ENCODE measurements around the gene SLC36A3.

SLC36A3 gene
- long read RNA-seq = 0 reads

- no peak for DNase-seq (ENCODE audit: low read depth in 1 of 2, low spot score in 1 of 2)
- Histone ChIP-seq H3K27me3 (ENCODE audit: insufficient read depth, poor library complexity, severe bottlenecking) (no peaks in the 10 kb centered on the region), H3K27ac (replicated peaks) (no peak within 1 kb of the TSS), H3K4me3 (replicated peaks; ENCODE audit: insufficient read depth, low read length) (no peak within 1 kb of the TSS)
- TF ChIP-seq GABPA (IDR thresholded peaks at IDR 0.05; ENCODE audit: low read depth) (no peak), SPI1 (IDR thresholded peaks at IDR 0.05; ENCODE audit: borderline replicate concordance, low read depth) (no peak), CTCF (IDR thresholded peaks at IDR 0.05; ENCODE audit: insufficient read depth, low read length) (no peak), REST (IDR thresholded peaks at IDR 0.05; ENCODE audit: insufficient replicate concordance, low read depth) (no peak), POLR2AphosphoS5 (IDR thresholded peaks at IDR 0.05; ENCODE audit: low read depth) (no peak)
These were observed at the start of gene SLC36A3 for GRCh38 chr5:151303666-151304065. TSS of gene SLC36A3 (minus strand) at chr5:151303766. CDS start at chr5:151303354, 412 bp downstream.

DNA sequence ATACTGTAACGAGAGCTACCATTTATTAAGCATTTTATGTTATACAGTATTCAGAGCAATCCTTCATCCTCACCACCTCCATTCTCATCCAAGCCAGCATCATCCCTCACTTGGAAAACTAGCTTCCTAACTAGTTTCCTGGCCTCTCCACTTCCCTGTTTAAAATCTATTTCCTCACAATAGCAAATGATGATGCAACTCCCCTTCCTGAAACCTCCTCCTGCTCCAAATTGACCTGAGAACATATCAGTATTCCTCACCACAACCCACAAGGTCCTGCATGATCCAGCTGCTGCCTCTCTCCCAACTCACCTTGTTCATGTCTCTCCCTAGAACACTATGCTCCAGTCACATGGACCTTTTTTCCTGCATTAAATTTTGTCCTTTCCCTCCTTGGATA, 48.1 kb upstream of the SLC36A3 start:
- TF ChIP-seq POLR2AphosphoS5 (IDR thresholded peaks at IDR 0.05; ENCODE audit: low read depth) (no peak), SPI1 (IDR thresholded peaks at IDR 0.05; ENCODE audit: borderline replicate concordance, low read depth) (no peak), REST (IDR thresholded peaks at IDR 0.05; ENCODE audit: insufficient replicate concordance, low read depth) (no peak), CTCF (IDR thresholded peaks at IDR 0.05; ENCODE audit: insufficient read depth, low read length) (no peak), GABPA (IDR thresholded peaks at IDR 0.05; ENCODE audit: low read depth) (no peak)
- Histone ChIP-seq H3K27me3 (ENCODE audit: insufficient read depth, poor library complexity, severe bottlenecking) (peaks cover 3% of the 10 kb centered on the region), H3K27ac (replicated peaks) (no peak overlapping the region), H3K4me3 (replicated peaks; ENCODE audit: insufficient read depth, low read length) (no peak overlapping the region)
- DNase-seq (ENCODE audit: low read depth in 1 of 2, low spot score in 1 of 2) = peak in 1 of 2 experiments; percentile 56

DNA sequence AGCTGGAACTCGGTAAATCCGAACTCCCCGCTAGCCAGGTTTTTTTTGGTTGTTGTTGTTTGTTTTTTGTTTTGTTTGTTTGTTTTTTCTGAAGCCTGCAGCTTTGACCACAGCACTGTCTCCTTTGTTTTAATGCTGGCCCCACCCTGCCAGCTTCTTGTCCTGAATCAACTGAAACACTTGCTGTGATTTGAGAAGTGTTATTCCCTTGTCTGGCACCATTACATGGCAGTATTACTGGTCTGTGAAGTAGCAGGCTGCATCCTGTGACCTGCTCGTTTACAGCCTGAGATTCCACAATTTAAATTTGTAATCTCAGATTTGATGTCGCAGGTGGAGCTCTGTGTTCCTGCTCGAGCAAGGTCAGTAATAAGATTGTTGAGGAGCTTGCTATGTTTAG, 45.2 kb upstream of the SLC36A3 start:
- Histone ChIP-seq H3K4me3 (replicated peaks; ENCODE audit: insufficient read depth, low read length) (no peak overlapping the region), H3K27ac (replicated peaks) (no peak overlapping the region), H3K27me3 (ENCODE audit: insufficient read depth, poor library complexity, severe bottlenecking) (peaks cover 11% of the 10 kb centered on the region)
- no peak for DNase-seq (ENCODE audit: low read depth in 1 of 2, low spot score in 1 of 2)
- TF ChIP-seq CTCF (IDR thresholded peaks at IDR 0.05; ENCODE audit: insufficient read depth, low read length) = no peak
- TF ChIP-seq SPI1 (IDR thresholded peaks at IDR 0.05; ENCODE audit: borderline replicate concordance, low read depth) = no peak
- TF ChIP-seq GABPA (IDR thresholded peaks at IDR 0.05; ENCODE audit: low read depth) = no peak
- no peak for TF ChIP-seq REST (IDR thresholded peaks at IDR 0.05; ENCODE audit: insufficient replicate concordance, low read depth)
- no peak for TF ChIP-seq POLR2AphosphoS5 (IDR thresholded peaks at IDR 0.05; ENCODE audit: low read depth)

Measured in HL-60 (cell line).